ENCODE measurements around the gene NDUFS6.

Gene NDUFS6

DNA sequence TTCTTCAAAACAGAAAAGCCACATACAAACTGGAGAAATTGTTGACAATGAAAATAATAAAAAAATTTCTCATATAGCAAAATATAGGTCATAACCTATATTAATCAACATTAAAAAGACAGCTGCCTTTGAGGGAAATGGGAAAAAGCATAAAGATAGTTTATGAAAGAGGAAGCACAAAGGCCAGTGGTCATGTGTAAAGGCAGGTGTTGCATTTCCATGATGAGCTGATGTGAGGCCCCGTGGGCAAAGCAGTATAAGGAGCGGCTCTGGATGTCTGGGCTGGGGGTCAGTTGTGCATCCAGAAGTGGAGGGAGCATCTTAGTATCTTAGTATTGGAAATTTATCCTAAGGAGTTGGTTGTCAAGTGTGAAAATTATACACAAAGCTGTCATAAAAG, 18.3 kb downstream of the NDUFS6 start:
- no peak for DNase-seq

DNA sequence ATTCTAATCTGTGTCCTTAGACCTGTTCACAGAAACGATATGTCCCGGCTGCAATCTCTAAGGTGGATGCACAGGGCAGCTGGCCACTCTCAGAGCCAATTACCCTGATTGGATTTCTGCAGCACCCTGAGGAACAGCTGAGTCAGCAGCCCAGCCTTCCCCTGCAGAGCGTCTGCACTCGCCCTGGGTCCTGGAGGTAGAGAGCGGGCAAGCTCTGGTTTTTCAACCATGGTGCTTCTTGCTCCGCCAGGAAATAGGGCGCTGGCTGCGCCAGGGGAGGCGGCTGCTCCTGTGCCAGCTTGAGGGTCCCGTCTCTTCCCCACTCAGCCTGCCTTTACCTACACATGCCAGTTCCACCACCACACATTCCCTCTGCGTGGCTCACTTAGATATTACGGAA, 19.2 kb downstream of the NDUFS6 start:
- DNase-seq: no peak

DNA sequence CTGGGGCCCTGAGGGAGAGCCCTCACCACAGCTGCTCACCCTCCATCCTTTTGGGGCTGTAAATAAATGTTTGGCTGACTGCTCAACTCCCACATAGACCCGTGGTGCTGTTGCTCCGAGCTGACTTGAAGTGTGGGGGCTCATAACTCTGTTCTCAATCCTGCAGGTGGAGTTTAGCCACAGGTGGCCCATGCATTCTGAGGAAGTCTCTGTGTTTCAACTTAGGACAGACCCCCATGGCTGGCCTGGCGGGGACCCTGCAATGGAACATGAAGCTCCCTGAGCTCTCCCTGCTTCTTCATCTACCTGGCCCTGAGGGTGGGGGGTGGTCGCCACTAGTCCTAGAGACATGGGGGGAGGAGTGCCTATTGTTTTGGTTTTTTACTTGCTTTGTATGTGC, 19.7 kb downstream of the NDUFS6 start:
- DNase-seq: no peak

DNA sequence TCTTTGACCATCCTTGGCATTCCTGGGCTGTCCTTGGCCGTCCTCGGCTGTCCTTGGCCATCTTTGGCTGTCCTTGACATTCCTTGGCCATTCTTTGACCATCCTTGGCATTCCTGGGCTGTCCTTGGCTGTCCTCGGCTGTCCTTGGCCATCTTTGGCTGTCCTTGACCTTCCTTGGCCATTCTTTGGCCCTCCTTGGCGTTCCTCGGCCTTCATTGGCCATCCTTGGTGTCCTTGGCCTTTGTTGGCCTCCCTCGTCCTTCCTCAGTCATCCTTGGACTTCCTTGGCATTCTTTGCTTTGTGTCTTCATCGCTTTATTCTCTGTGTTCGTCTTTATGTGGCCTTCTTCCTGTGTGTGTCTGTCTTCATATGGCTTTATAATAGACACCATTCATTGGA, 20.7 kb downstream of the NDUFS6 start:
- no peak for DNase-seq

DNA sequence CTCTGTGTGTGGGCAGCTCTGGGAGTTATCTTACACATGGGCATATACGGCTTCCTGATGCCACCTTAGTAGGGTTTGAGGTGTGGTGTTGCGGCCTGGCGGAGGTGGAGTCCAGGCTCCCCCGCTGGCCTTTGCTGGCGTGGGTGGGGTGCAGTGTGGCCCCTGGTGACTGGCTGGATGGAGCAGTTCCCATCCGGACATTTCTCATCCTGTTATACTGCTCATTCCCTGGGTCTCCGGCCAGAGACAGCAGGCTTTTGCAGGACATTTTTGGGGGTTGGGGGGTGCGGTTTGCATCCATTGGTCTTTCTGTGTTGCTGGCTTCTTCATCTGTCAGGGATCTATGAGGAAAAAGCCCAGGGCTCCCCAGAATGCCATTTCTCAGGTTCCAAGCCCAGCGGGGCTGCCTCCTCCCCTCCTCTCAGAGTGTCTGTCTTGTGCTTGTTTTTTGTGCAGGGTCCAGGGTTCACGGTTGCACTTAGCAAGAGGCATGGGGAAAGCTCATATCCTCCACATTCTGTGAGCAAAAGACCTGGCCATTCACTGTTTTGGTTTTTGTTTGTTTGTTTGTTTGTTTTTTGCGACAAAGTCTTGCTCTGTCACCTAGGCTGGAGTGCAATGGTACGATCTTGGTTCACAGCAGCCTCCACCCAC, 22.3 kb downstream of the NDUFS6 start:
- no peak for DNase-seq

DNA sequence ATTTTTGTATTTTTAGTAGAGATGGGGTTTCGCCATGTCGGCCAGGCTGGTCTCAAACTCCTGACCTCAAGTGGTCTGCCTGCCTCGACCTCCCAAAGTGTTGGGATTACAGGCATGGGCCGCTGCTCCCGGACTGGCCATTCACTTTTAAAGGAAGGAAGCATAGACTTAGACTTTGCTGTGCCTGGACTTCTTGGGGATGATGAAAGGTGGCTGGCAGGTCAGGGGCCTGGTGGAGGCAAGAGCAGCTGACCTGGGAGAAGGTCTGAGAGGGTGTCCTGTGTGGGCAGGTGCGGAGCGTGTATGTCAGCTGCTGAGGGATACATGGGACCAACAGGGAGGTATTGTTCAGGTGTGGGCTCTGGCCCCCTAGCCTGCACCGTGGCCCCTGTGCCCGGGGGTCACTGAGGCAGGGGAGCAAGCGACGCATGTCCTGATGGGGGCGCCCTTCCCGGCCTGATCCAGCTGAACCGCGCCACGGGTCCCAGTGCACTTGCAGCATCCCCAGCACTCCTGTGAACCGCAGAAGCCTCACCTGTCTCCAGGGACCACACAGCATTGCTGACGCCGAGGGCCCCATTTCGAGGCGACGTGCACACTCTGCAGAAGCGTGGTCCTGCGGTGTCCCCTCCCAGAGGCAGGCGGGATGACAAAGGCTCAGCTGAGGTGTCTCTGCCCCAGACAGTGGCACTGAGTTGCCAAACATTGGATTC, 23.1 kb downstream of the NDUFS6 start:
- DNase-seq: no peak

DNA sequence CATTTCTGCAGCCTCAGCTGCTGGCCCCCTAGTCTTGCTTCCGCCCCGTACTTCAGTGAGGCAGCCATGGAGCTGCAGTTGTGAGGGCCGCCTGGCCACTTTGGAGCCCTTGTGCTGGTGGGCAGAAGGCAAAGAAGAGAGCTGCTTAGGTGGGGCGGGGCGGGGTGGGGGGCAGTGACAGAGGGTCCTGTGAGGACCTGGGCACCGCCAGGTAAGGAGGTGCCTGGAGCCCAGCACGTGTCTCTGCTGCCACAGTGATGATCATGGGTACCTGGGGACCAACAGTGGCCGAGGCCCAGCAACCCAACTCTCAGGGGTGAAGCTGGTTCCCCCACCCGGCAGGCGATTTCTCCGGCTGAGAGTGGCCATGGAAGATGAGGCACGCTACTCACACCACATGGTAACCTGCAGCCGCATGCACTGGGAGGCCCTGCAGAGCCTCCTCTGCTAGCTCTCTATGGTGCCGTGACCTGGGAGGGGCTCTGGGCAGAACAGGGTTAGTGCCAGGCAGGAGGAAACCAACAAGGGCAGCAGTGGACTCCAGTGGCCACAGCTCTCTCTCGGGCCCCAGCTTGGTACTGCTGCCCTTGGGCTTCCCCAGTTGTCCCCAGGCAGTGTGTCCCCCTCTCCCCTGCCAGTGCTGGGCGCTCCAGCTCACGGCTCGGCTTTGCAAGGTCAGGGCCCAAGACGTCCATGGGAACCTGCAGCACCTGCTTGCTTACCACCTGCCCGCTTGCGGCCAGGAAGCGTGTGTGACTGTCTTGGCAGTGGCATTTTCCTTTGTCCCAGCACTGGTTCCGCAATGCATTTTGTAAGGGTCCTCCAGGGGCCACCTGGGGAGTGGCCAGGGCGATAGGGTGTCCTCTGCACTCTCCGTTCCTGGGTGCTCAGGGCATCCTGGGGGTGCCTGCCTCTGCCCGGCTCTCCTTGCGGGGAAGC, 24.0 kb downstream of the NDUFS6 start:
- DNase-seq: no peak

DNA sequence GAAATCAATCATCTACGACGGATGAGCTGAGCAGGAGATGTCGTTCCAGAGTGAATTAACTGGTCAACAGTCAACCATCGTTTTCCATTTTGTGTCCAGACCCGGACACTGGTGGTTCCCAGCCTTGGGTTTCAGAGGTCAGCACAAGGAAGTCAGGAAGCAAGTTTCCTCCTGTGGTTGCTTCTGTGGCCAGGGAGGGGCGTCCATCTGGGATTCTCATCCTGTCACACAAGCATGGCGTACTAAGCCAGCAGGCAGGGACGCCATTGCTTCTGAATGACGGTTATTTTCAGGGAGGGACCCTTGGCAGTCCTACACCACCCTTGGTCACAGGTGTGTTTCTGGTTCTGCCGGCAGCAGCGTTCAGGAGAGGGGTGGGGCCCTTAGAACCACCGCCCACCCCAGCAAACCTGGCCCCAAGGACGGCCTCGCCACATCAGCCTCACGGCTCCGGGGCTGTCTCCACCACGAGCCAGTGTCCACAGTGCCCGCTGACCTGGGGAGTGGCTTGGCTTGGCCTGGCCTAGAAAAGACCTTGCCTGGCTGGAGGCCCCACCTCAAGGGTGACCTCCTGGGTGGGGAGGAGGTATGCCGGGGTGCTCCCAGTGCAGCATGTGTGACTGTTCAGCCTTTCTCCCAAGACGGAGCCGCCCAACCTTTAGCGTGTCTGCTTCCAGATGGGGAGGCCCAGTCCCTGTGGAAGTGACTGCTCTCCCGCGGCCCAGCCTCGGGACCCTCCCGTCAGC, 25.2 kb downstream of the NDUFS6 start:
- no peak for DNase-seq

DNA sequence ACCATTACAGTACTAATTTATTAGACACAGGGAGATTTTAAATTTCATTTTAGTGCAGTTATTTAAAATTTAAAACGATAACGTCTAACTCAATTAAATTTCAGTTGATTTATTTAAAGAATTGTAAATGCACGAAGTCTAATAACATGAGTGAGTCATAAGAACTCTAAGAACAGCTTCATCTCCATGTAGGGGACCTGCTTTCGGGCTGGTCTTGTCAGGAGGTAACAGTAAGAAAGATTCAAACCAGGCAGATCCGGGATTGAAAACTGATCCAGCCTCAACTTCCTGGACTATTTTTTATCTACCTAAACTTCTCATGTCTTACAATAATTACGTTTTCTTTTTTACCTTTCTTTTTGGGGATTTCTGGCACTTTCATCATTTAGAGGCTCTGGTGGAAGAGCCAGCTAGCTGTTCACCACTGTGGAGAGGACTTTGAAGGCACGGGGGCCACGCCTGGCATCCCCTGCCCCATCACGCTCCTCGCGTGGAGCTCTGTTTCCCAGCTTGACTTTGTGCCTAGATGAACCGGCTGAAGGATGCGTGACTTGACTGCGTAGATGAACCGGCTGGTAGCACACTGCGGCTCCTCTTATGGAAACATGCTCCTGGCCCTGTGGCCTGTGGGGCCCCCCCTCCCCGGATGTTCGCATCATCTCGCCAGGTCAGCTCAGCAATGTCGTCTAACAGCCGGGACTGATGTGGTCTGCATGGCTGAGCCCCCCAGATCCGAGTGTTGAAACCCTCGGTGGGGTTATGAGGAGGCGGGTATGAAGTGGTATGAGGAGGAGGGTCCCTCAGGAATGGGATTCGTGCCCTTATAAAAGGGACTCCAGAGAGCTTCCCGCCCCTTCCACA, 26.0 kb downstream of the NDUFS6 start:
- no peak for DNase-seq

DNA sequence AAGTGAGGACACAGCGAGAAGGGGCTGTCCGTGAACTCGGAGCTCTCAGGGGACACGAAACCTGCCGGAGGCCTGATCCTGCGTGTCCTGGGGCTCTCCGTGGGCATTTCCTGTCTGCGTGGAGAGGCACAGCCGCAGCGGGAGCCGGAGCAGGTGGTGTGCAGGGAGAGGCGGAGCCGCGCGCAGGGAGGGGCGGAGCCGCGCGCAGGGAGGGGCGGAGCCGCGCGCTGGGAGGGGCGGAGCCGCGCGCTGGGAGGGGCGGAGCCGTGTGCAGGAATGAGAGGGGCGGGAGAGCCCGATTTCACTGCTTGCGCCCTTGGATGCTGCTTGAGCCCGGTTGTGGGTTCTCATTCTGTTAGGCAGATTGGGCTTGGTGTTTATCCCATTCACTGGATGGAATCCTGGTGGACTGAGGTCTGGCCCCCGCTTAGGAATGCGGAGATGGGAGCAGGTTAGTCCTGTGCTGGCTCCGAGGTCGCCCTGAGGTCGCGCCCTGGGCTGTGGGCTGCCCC, 26.7 kb downstream of the NDUFS6 start:
- DNase-seq: no peak

DNA sequence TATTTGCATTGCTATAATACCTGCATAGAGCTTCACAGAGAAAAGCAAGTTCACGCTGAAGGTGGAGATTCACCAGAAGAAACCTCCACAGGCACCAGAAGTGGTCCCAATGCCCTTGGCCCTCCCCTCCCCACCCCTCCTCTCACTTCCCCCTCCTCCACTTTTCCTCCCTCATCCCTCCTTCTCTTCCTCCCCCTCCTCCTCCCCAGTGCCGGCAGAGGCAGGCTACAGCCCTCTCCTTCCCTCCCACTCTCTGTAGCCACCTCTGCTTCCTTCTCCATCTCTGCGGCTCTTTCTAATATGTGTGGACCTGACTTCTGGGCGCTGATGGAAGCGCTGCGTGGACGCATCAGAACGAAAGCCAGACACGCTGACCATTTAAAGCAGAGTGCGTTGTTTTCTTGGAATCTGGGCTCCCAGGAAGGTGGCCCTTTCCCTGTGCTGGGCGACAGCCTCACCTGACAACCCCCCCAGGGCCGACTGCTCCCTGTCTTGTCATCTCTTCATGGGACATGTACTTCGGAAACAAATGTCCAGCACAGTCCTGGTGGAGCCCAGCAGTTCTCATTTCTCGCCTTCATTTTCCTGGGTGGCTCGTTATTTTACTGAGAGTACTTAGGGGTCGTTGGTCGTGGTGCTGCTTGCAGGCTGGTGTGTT, 29.5 kb downstream of the NDUFS6 start:
- DNase-seq: no peak

DNA sequence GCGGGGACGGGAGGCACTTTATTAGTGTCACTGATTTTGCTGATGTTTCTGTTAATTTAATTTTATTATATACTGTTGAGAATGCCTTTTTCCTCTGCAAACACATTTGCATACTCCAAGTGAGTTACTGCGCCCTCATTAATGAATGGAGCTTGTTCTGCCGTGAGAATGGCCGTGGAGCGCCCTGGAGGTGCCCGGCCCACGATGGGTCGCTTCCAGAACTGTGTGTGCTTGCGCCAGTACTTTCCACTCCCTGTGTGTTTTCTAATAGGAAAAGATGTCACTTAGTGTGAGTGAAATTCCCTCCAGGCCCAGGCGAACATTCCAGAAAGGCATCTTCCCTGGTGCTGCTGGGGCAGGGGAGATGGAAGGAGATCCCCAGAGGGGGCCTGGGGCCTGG, 30.1 kb downstream of the NDUFS6 start:
- no peak for DNase-seq

DNA sequence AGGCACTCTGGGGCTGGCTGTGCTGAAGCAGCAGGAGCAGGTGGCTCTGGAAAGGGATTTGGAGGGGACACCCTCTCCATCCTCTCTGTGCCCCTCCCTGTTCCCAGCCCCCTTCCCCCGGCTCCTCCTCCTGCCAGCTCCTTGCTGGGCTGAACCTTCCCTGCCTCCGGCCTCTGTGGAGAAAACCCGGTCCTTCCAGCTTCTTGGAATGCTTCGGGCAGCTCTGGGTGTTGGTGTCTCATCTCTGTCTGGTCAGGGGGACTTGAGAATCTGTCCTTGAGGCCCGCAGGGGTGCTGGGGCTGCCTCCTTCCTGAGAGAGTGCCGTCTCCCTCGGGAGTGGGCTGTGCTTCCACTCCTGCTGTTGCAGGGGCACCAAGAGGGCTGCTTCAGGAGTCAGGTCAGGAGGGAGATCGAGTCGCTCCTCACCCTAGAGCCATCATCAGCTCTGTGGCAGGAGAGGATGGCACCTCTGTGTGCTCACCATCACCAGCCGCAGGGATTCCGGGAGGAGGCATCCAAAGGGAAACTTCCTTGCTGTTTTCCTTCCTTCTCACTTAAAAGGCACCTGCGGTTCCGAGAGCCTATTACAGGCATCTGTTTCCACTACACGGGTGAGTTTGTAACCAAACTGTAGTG, 30.6 kb downstream of the NDUFS6 start:
- no peak for DNase-seq

DNA sequence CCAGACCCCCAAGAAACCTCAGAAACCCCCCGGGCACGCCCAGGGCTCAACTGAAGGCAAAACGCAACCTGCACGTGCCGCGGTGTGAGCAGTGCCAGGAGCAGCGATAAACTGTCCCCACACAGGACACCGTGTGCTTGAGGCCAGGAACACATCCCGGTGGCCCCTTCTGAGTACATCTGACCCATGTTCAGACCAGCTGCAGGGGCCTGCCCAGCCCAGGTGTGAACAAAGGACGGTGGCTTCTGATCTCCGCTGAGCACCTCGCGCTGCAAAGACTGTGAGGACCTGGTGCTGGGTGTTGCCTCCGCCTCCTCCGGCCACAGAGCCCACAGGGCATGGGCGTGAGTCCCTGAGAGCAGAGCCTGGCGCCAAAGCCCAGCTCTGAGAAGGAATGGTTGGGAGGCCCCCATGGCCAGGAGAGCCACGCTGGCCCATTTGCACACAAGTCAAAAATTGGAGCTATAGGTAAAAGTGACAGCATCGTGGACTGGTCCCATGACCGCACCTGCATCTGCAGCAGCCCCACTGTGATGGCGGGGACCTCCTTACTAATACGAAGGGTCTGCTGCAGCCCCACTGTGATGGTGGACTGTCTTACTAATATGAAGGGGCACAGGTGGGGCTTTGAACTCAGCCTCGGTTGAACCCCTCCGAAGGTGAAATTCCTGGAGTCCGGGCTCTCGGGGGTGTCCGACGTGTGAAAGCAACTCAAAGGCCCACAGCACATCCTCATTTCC, 31.5 kb downstream of the NDUFS6 start:
- DNase-seq: no peak

DNA sequence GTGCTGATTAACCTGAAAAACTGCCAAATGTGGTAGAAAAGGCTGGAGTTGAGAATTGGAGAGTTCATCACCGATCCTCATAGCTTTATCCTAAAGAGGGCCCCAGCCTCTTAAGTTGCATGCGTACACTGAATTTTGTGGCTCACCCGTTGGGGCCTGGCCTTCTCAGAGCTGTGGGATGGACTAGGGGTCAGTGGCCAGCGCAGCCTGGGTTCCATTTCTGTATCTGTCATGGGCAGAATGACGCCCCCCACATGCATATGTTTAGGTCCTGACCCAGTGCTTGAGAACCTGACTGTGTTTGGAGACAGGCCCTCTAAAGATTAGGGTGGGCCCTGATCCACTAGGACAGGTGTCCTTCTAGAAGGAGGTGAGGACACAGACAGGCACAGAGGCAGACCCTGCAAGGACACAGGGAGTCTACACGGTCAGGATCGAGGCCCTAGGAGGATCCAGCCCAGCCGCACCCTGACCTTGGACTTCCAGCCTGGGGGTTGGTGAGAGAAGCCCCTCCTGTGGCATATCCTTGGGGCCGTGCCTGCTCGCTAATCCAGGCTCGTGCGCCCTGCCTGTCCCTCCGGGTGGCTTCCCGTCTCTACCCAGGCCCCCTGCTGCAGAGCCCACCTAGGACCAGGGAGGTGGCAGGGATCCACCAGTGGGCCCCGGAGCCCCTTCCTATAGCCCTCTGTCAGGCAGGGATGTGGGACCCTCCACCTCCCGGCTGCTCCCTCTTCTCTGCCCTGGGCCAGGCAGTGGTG, 32.2 kb downstream of the NDUFS6 start:
- DNase-seq: no peak

DNA sequence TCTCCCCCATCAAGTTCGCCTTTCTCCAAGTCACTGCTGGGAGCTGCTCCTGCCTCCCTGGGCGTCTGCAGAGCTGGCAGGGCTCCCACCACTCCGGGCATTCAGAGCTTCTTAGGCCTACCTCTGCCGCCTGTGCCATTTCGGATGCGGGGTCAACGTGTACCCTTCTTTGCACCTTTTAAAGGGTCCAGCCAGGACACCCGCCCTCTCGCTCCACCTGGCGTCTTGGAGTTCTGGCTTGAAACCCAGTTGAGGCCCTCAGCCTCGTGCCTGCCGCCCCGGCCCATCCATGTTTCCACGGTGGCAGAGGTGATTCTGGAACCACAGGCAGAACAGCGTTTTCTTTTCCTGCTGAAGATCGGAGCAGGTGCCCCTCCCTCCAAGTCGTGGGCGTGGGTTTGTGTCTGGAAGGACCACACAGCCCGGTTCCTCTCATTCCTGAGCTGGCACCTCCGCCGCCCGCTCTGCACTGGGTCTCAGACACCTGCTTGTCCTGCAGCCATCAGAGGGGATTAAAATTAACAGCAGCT, 32.9 kb downstream of the NDUFS6 start:
- DNase-seq: no peak

DNA sequence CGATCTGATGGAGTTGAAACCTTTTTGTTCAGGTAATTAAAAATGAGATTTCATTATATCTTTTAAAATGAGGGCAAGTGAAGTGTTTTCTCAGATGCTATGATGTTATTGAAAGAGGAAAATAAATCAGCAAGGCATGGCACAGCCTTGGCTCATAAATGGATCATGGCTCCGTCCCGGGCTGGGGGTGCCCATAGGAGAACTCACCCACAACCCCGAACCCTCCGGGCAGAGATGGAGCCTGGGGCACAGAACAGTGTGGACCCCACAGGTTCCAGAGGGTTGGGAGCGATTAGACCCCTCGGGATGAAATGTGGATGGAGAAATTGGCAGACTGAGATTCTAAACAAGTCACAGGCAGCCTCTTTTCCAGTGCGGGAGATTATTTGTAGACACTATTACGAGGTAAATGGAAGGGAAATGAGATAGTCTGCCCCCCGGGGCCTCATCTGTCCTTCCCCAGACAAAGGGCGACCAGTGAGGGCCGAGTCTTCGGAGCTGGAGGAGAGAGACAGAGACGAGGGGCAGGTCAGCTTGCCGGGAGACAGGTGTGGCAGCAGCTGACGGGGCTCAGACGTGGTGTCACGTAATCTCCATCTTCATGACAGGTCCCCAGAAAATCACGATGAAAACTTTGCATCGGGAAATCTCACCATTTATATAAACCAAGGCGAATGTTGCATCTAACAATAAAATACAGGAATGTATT, 33.7 kb downstream of the NDUFS6 start:
- no peak for DNase-seq

DNA sequence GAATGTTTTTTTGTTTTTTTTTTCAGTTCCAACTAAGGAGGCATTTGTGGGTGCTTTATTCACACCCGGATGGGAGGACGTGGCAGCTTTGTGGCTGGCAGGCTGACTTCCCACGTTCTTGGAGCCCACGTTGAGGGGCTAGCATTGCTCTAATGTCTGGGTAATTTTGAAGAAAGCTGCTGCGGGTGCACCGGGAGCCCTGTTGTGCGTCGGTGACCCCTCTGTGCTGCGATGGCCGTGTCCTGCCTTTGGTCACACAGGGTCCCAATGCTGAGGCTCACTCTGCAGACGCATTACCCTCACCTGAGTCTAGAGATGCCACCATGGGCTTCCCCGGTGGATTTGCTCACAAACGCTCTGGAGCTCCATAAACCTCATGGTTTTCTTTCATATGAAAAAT, 34.2 kb downstream of the NDUFS6 start:
- DNase-seq: no peak

Data from activated gamma-delta T cell treated with Interleukin-2 at 50 U/mL for 16 hours (primary cell).